ENCODE results near the gene BCL7A. TPM values are rescaled to one million over a fixed set of nuclear protein-coding genes. Genes with fewer than 3 reads are reported as not detected.

BCL7A gene
- total and polyA plus RNA-seq, 9 of the 15 experiments (the other 6 are each of a cell fraction or from before 2014, with no cell fraction given) = 0.25 to 21.9 (median 14.9) TPM

GRCh38 chr12:122064025-122064777, 42.5 kb downstream of the BCL7A start (continued):
- TF ChIP-seq ZNF830 (CRISPR knock-in tag; IDR thresholded peaks at IDR 0.05) (no peak), ZNF146 (CRISPR knock-in tag; IDR thresholded peaks at IDR 0.05; ENCODE audit: unreplicated experiment) (no peak), ZNF778 (CRISPR knock-in tag; IDR thresholded peaks at IDR 0.05) (no peak), ZNF398 (CRISPR knock-in tag; IDR thresholded peaks at IDR 0.05) (no peak), SMC3 (conservative IDR thresholded peaks at IDR 0.05; ENCODE audit: insufficient read depth, low read depth, low read length) (0 out of 2 replicates have a peak, but pooled peaks have one; percentile 27), ZBTB26 (CRISPR knock-in tag; IDR thresholded peaks at IDR 0.05) (no peak; the same call in 1 of the 2 replicates), CBX8 (IDR thresholded peaks at IDR 0.05; ENCODE audit: borderline replicate concordance, extremely low read depth, low read depth, low read length, poor library complexity, severe bottlenecking) (no peak), MCM7 (IDR thresholded peaks at IDR 0.05) (no peak), ZNF133 (CRISPR knock-in tag; IDR thresholded peaks at IDR 0.05) (no peak), ZNF766 (CRISPR knock-in tag; conservative IDR thresholded peaks at IDR 0.05) (peak; percentile 56; the same call in 1 of the 2 replicates), ZBTB40 (IDR thresholded peaks at IDR 0.05) (0 out of 2 replicates have a peak, but pooled peaks have one; percentile 34), ZBTB40 (CRISPR knock-in tag; IDR thresholded peaks at IDR 0.05) (no peak), ATF2 (CRISPR knock-in tag; IDR thresholded peaks at IDR 0.05) (no peak)
